K562 (cell line): ENCODE data around the gene SLC9A1. TPM values are rescaled to one million over a fixed set of nuclear protein-coding genes. Genes with fewer than 3 reads are reported as not detected.

Experiments used
- ATAC-seq: fragments of 200-7000 bp; cut with Tn5 transposase; 3 replicates; pipeline ENCODE4 v1.9.1; 2020; ENCODE audit warnings: moderate library complexity
- BruUV-seq: library from RNA; stranded (reverse); fragments of 400-500 nt; replicated peaks from 2 replicates; lab custom pipeline; 2021; lab: Mats Ljungman, UMichigan
- CTCF ChIA-PET: fragments of 300-600 bp; formaldehyde crosslinking; extraction: SDS; loops from one replicate; lab custom pipeline; 2021; ENCODE audit warnings: low intra/inter-chr PET ratio; lab: Yijun Ruan, JAX
- POLR2A ChIA-PET: fragments of 300-600, 350-650 bp; sonication (Branson Sonifier 250); formaldehyde crosslinking; extraction: SDS; loops from one replicate; lab custom pipeline; 2021; ENCODE audit warnings: antibody characterized with exemption, inconsistent platforms; lab: Yijun Ruan, JAX
- DNase-seq, 4 experiments: peaks; one replicate each; pipeline versions ENCODE4 v3.0.0 to v3.0.0-alpha.2; 2011 to 2018; ENCODE audit warnings: low spot score in 3 of 4, mixed read lengths in 3 of 4; ENCODE audit errors: extremely low read depth in 1 of 4
- FAIRE-seq: peaks from 2 replicates; lab custom pipeline; 2011; peaks lifted over from hg19 to GRCh38; lab: Jason Lieb, UNC
- H2AFZ ChIP-seq: 2 replicates; pipeline ENCODE4 v1.6.0; 2011; ENCODE audit warnings: low read depth, low read length, control low read depth, inconsistent platforms
- H3K27ac ChIP-seq: fragments of 200-600 bp; 3 replicates; pipeline ENCODE4 v1.8.0; 2011; ENCODE audit warnings: low read depth, mild to moderate bottlenecking, control low read depth, inconsistent platforms, low read length, moderate library complexity, mixed read lengths; ENCODE audit errors: extremely low read depth
- H3K27me3 ChIP-seq, 2 experiments: fragments of 300-600 bp in 1 of 2; 2 replicates in 1 of 2; 3 replicates in 1 of 2; pipeline versions ENCODE4 v1.6.0 to v1.8.0; 2011; ENCODE audit warnings: inconsistent platforms in 2 of 2, low read length in 2 of 2, mild to moderate bottlenecking in 1 of 2, mixed read lengths in 1 of 2, moderate library complexity in 1 of 2; ENCODE audit not compliant: control insufficient read depth in 2 of 2, insufficient read depth in 2 of 2
- H3K36me3 ChIP-seq: fragments of 300-600 bp; 3 replicates; pipeline ENCODE4 v1.8.0; 2011; ENCODE audit warnings: mild to moderate bottlenecking, low read length, inconsistent platforms; ENCODE audit not compliant: control insufficient read depth, insufficient read depth
- H3K4me1 ChIP-seq, 2 experiments: fragments of 200-600 bp in 1 of 2; replicated peaks in 1 of 2; 2 replicates in 1 of 2; 3 replicates in 1 of 2; pipeline versions ENCODE4 v1.5.1 to v1.8.0; 2011; ENCODE audit warnings: inconsistent platforms in 2 of 2, low read length in 2 of 2, mild to moderate bottlenecking in 1 of 2, mixed read lengths in 1 of 2, moderate library complexity in 1 of 2; ENCODE audit not compliant: control insufficient read depth in 2 of 2, insufficient read depth in 2 of 2
- H3K4me2 ChIP-seq: 2 replicates; pipeline ENCODE4 v1.6.1; 2011; ENCODE audit warnings: low read length, control low read depth, inconsistent platforms, mixed read lengths; ENCODE audit not compliant: insufficient read depth
- H3K4me3 ChIP-seq: fragments of 200-600 bp; sonication (generic), shearing (Covaris generic); 2 replicates; pipeline ENCODE4 v1.5.1; 2016; ENCODE audit warnings: control low read depth, inconsistent platforms
- H3K79me2 ChIP-seq: fragments of 200-600 bp; 3 replicates; pipeline ENCODE4 v1.8.0; 2011; ENCODE audit warnings: low read length, inconsistent platforms; ENCODE audit not compliant: control insufficient read depth, insufficient read depth
- H3K9ac ChIP-seq, 2 experiments: 2 replicates each; pipeline versions ENCODE4 v1.6.0 to v1.6.1; 2011; ENCODE audit warnings: low read depth in 2 of 2, low read length in 2 of 2, control low read depth in 1 of 2, inconsistent platforms in 1 of 2, mild to moderate bottlenecking in 1 of 2, mixed read lengths in 1 of 2; ENCODE audit not compliant: insufficient read depth in 1 of 2
- H3K9me1 ChIP-seq: one replicate; pipeline ENCODE4 v1.6.0; 2011; ENCODE audit warnings: inconsistent platforms, mild to moderate bottlenecking, low read length, moderate library complexity; ENCODE audit not compliant: control insufficient read depth, insufficient read depth
- H3K9me3 ChIP-seq: replicated peaks from 2 replicates; pipeline ENCODE4 v1.5.1; 2011; ENCODE audit warnings: low read depth, low read length, inconsistent platforms; ENCODE audit not compliant: control insufficient read depth, insufficient read depth
- H4K20me1 ChIP-seq: replicated peaks from 2 replicates; pipeline ENCODE4 v1.6.1; 2011; ENCODE audit warnings: low read length, inconsistent platforms, mixed read lengths; ENCODE audit not compliant: control insufficient read depth, insufficient read depth
- ATF1 ChIP-seq, 2 experiments: fragments of 450-650 bp in 1 of 2; IDR thresholded peaks; 2 replicates each; pipeline ENCODE4 v1.6.1; 2016; ENCODE audit warnings: missing compliant biosample characterization in 1 of 2, missing genetic modification characterization in 1 of 2
- CBFA2T3 ChIP-seq: fragments of 450-650 bp; IDR thresholded peaks from 2 replicates; pipeline ENCODE4 v1.6.1; 2017
- FOS ChIP-seq: IDR thresholded peaks from 3 replicates; pipeline ENCODE4 v1.6.1; 2011; ENCODE audit not compliant: insufficient read length; ENCODE audit errors: extremely low read depth
- HNRNPH1 ChIP-seq: fragments of 200-400 bp; formaldehyde crosslinking; optimal IDR thresholded peaks from 2 replicates; pipeline ENCODE3; 2017; ENCODE audit warnings: low read depth, mild to moderate bottlenecking, low read length, moderate library complexity
- IRF2 ChIP-seq: sonication (generic); formaldehyde crosslinking; IDR thresholded peaks from 2 replicates; pipeline ENCODE4 v1.8.1; 2022; ENCODE audit warnings: mild to moderate bottlenecking, missing genetic modification reagents
- KLF10 ChIP-seq: fragments of 250-450 bp; sonication (Bioruptor Pico); IDR thresholded peaks from 2 replicates; pipeline ENCODE4 v1.6.1; 2021; ENCODE audit warnings: matching md5 sums
- MAFG ChIP-seq: fragments of 450-650 bp; conservative IDR thresholded peaks from 2 replicates; pipeline ENCODE4 v1.6.1; 2016; ENCODE audit warnings: missing genetic modification characterization, missing compliant biosample characterization
- ZNF354B ChIP-seq: fragments of 250-450 bp; sonication (Bioruptor Pico); IDR thresholded peaks from 2 replicates; pipeline ENCODE4 v1.4.0; 2020
- ZNF444 ChIP-seq: fragments of 250-450 bp; sonication (Bioruptor Pico); IDR thresholded peaks from 2 replicates; pipeline ENCODE4 v1.4.0; 2020; ENCODE audit warnings: mild to moderate bottlenecking, moderate library complexity
- ZNF445 ChIP-seq: fragments of 250-450 bp; sonication (Bioruptor Pico); IDR thresholded peaks from 2 replicates; pipeline ENCODE4 v1.4.0; 2020; ENCODE audit warnings: low read depth, mild to moderate bottlenecking, moderate library complexity
- ZNF583 ChIP-seq: fragments of 250-450 bp; sonication (Bioruptor Pico); IDR thresholded peaks from 2 replicates; pipeline ENCODE4 v1.4.0; 2020
- WGBS: fragments of 100-300 bp; shearing (Covaris generic); methylation state at CpG from one replicate; pipeline ENCODE4 v1.1.6; 2016; ENCODE audit warnings: low coverage, mixed read lengths; ENCODE audit not compliant: insufficient coverage; ENCODE audit errors: missing lambda C conversion rate; 5-methylcytosine and 5-hydroxymethylcytosine counted together
- in situ Hi-C: fragments of 300-500 bp; cut with MboI; formaldehyde crosslinking; loops from 4 replicates; pipeline ENCODE4 v1.15.0; 2018; ENCODE audit warnings: inconsistent platforms, mixed read lengths
- intact Hi-C: fragments of 100-400 bp; cut with micrococcal nuclease; formaldehyde crosslinking; loops from 2 replicates; pipeline ENCODE4 v1.14.2; 2022
- polyA plus RNA-seq, 8 experiments: library from polyadenylated mRNA; depleted of rRNA in 4 of 8; stranded (reverse) in 5 of 8; unstranded in 3 of 8; fragments of >200 nt; fragmentation: Nextera tagmentation in 2 of 8; fragmentation: Illumina TruSeq in 1 of 8; extraction: Ambion mirVana in 2 of 8; extraction: Trizol in 1 of 8; gene quantifications; 2 replicates each; pipeline versions ENCODE4 v1.2.1 to v1.2.3, GENCODE V29; 2011 to 2014; ENCODE audit warnings: inconsistent platforms in 1 of 8, missing spikeins in 1 of 8
- total RNA-seq, 7 experiments: library from RNA; depleted of rRNA in 6 of 7; stranded (reverse); fragments of >200 nt in 6 of 7; fragmentation: Illumina TruSeq in 2 of 7; extraction: Trizol in 2 of 7; gene quantifications; 2 replicates each; pipeline versions ENCODE4 v1.2.1 to v1.2.3, GENCODE V29; 2011 to 2021; ENCODE audit warnings: low replicate concordance in 1 of 7
- TF ChIP-seq, protein P1 (sequence below), 3 experiments: fragments of 200-800 bp in 1 of 3; fragments of 250-450 bp in 1 of 3; fragments of 450-650 bp in 1 of 3; sonication (Bioruptor Pico) in 1 of 3; sonication (Bioruptor generic) in 1 of 3; formaldehyde crosslinking in 1 of 3; IDR thresholded peaks; 2 replicates each; pipeline versions ENCODE4 v1.6.1 to v1.8.0; 2016 to 2022; ENCODE audit warnings: mild to moderate bottlenecking in 2 of 3, missing genetic modification characterization in 2 of 3, missing compliant biosample characterization in 1 of 3, moderate library complexity in 1 of 3
- TF ChIP-seq, protein P2 (sequence below), 2 experiments: fragments of 450-650 bp; conservative IDR thresholded peaks; 2 replicates each; pipeline ENCODE4 v1.6.1; 2017; ENCODE audit warnings: mild to moderate bottlenecking in 2 of 2, moderate library complexity in 2 of 2
- TF ChIP-seq, protein P3 (sequence below): fragments of 450-650 bp; IDR thresholded peaks from 2 replicates; pipeline ENCODE4 v1.6.1; 2018; ENCODE audit warnings: mild to moderate bottlenecking, low read depth; ENCODE audit not compliant: partially characterized antibody

The SLC9A1 gene
- total and polyA plus RNA-seq, 9 of the 15 experiments (the other 6 are each of a cell fraction or from before 2014, with no cell fraction given): 0.59 to 14.4 (median 2.0) TPM

DNA sequence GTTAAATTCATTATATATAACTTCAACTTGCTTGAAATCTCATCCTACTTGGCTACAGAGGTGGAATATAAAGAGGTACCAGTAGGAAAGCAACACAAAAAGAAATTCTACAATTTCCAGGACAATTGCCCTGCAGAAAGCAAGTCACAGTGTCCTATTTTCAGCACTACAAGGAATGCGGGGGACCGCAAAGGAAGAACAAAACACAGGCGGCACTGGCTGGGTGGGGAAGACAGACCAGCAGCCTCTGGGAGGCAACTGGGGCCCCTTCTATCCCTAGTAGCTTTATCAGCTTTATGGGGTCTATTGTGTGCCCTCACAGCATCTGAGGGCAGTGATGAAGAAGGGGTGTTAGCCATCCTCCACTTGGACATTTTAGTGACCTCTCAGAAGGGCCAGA lies 30.5 kb downstream of the SLC9A1 start (continued):
- TF ChIP-seq IRF2 (CRISPR knock-in tag) (no peak), MAFG (tag) (no peak), KLF10 (CRISPR knock-in tag) (no peak)
- TF ChIP-seq, protein P1, sequence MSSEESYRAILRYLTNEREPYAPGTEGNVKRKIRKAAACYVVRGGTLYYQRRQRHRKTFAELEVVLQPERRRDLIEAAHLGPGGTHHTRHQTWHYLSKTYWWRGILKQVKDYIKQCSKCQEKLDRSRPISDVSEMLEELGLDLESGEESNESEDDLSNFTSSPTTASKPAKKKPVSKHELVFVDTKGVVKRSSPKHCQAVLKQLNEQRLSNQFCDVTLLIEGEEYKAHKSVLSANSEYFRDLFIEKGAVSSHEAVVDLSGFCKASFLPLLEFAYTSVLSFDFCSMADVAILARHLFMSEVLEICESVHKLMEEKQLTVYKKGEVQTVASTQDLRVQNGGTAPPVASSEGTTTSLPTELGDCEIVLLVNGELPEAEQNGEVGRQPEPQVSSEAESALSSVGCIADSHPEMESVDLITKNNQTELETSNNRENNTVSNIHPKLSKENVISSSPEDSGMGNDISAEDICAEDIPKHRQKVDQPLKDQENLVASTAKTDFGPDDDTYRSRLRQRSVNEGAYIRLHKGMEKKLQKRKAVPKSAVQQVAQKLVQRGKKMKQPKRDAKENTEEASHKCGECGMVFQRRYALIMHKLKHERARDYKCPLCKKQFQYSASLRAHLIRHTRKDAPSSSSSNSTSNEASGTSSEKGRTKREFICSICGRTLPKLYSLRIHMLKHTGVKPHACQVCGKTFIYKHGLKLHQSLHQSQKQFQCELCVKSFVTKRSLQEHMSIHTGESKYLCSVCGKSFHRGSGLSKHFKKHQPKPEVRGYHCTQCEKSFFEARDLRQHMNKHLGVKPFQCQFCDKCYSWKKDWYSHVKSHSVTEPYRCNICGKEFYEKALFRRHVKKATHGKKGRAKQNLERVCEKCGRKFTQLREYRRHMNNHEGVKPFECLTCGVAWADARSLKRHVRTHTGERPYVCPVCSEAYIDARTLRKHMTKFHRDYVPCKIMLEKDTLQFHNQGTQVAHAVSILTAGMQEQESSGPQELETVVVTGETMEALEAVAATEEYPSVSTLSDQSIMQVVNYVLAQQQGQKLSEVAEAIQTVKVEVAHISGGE (CRISPR knock-in tag; IDR thresholded peaks at IDR 0.05): no peak

DNA sequence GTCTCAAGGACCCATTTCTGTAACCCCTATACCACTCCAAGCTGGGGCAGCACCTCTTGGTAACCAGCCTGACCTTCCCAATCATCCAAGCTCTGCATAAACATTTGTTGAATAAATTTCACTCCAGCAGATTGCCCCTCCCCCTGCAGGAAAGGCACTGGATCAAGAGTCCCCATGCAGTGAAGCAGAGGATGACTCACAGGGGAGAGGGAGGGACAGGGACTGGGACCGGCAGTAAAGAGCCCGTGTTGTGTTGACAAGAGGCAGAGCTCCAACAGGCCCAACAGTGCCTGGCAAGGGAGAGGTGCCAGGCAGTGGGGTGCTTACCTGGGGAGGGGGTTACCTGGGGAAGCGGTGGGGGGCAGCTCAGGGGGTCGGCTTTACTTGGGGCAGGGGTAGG lies 32.3 kb downstream of the SLC9A1 start:
- WGBS: 8% methylated on average over 4 of the region's 4 CpGs
- Histone ChIP-seq H3K27ac (peak overlapping the region; percentile 16; the same call in 1 of the 3 replicates), H3K9me1 (no peaks in the 10 kb centered on the region), H3K79me2 (no peaks in the 10 kb centered on the region), H3K4me3 (no peak overlapping the region), H3K4me2 (no peak overlapping the region), H3K9me3 (no peaks in the 10 kb centered on the region), H3K9ac (peak overlapping the region in 1 of 2 experiments; percentile 76; a peak in 2 of 4 replicates), H2AFZ (no peak overlapping the region; the same call in 1 of the 2 replicates), H3K36me3 (peaks cover under 1% of the 10 kb centered on the region; the same call in 1 of the 3 replicates), H3K4me1 (peaks cover 8 to 17% of the 10 kb centered on the region in 2 experiments; a peak in 4 of 5 replicates), H3K27me3 (no peaks in the 10 kb centered on the region), H4K20me1 (no peaks in the 10 kb centered on the region)
- ChIA-PET POLR2A (interaction anchor here (1.0 to 1.6 kb wide), 4 partner anchors 10 to 32 kb away, joined by 3 to 7 read pairs (median 6); partner anchors contain the start of gene SLC9A1), CTCF (no interaction called here)
- in situ Hi-C loops: loop anchor here (25.0 kb wide), 1 partner anchor 490 kb away; the partner anchor contains the start of gene AHDC1
- ATAC-seq (peak; percentile 99), FAIRE-seq (peak; percentile 97), DNase-seq (peak; percentile 87 to 90 (median 87))
- intact Hi-C loops: no loop called here
- BruUV-seq: no TSS peak
- TF ChIP-seq ZNF583 (CRISPR knock-in tag): no peak
- TF ChIP-seq ZNF445 (CRISPR knock-in tag): no peak
- no peak for TF ChIP-seq ZNF444 (CRISPR knock-in tag)
- no peak for TF ChIP-seq ATF1 (CRISPR knock-in tag; IDR thresholded peaks at IDR 0.05)
- peak; percentile 23; the same call in 1 of the 2 replicates for TF ChIP-seq ATF1 (tag; IDR thresholded peaks at IDR 0.05)
- TF ChIP-seq ZNF354B (CRISPR knock-in tag): no peak
- TF ChIP-seq FOS: peak; percentile 65
- TF ChIP-seq, protein P2, sequence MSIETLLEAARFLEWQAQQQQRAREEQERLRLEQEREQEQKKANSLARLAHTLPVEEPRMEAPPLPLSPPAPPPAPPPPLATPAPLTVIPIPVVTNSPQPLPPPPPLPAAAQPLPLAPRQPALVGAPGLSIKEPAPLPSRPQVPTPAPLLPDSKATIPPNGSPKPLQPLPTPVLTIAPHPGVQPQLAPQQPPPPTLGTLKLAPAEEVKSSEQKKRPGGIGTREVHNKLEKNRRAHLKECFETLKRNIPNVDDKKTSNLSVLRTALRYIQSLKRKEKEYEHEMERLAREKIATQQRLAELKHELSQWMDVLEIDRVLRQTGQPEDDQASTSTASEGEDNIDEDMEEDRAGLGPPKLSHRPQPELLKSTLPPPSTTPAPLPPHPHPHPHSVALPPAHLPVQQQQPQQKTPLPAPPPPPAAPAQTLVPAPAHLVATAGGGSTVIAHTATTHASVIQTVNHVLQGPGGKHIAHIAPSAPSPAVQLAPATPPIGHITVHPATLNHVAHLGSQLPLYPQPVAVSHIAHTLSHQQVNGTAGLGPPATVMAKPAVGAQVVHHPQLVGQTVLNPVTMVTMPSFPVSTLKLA (conservative IDR thresholded peaks at IDR 0.05): 0 out of 4 replicates have a peak, but pooled peaks of 1 of the 2 experiments have one; percentile 19
- no peak for TF ChIP-seq HNRNPH1
- TF ChIP-seq CBFA2T3: no peak
- TF ChIP-seq, protein P3, sequence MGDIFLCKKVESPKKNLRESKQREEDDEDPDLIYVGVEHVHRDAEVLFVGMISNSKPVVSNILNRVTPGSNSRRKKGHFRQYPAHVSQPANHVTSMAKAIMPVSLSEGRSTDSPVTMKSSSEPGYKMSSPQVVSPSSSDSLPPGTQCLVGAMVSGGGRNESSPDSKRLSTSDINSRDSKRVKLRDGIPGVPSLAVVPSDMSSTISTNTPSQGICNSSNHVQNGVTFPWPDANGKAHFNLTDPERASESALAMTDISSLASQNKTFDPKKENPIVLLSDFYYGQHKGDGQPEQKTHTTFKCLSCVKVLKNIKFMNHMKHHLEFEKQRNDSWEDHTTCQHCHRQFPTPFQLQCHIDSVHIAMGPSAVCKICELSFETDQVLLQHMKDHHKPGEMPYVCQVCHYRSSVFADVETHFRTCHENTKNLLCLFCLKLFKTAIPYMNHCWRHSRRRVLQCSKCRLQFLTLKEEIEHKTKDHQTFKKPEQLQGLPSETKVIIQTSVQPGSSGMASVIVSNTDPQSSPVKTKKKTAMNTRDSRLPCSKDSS: no peak
